Measurements from ENCODE around the gene SEMA5B. TPM values are rescaled to one million over a fixed set of nuclear protein-coding genes. Genes with fewer than 3 reads are reported as not detected.

The SEMA5B gene
- total RNA-seq, 3 donors from 2014 or later: 0.34 to 0.89 (median 0.35) TPM

DNA sequence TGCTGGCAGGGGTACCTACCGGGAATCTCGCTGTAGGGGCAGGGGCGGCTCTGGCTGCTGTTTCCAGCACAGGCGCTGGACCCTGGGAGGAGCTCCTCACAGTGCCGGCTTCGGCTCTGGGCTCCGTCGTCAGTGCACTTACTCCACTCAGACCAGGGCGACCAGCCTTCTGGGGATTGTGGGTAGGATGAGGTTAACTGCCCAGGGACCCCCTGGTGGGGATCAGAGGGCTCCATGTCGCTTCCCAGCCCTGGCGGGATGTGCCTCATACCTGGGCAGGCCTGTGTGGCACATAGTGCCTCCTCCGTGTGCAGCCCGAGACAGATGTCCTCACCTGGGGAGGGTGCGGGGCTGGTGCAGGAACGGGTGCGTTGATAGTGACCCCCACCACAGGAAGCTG is 115.7 kb downstream of the SEMA5B start:
- intact Hi-C loops (cut with DNase I, micrococcal nuclease): no loop called here
- no peak for TF ChIP-seq CTCF (IDR thresholded peaks at IDR 0.05)
- DNase-seq: no peak
- ATAC-seq: no peak
- H3K9me3 ChIP-seq: no peaks in the 10 kb centered on the region
- no peak overlapping the region for H3K4me3 ChIP-seq
- no peaks in the 10 kb centered on the region for H3K36me3 ChIP-seq (ENCODE audit: low read depth)
- no peaks in the 10 kb centered on the region for H3K4me1 ChIP-seq (ENCODE audit: low read depth)

DNA sequence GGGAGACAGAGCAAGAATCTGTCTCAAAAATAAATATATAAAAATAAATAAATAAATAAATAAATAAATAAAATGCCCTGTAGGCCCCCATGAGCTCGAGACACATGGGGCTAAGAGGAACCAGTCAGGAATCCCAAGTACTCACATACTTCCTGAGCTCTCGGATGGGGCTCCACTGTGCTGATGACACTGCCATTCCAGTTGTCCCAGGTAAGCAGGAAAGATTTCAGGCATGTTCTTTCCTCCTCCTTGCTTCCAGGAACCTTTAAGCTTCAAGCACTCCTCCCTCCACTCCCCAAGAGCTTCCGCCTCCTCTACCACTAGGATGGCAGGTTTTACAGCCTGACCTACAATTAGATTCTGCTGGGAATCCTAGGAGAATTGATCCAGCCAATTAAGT is 119.3 kb downstream of the SEMA5B start:
- no peak for TF ChIP-seq CTCF (IDR thresholded peaks at IDR 0.05)
- Histone ChIP-seq H3K36me3 (ENCODE audit: low read depth) (no peaks in the 10 kb centered on the region), H3K4me3 (no peak overlapping the region), H3K4me1 (ENCODE audit: low read depth) (no peaks in the 10 kb centered on the region), H3K9me3 (no peaks in the 10 kb centered on the region)
- DNase-seq: no peak
- ATAC-seq: no peak
- intact Hi-C loops (cut with DNase I, micrococcal nuclease): no loop called here

GRCh38 chr3:122907471-122907870 is 120.1 kb downstream of the SEMA5B start:
- intact Hi-C loops (cut with DNase I, micrococcal nuclease): no loop called here
- Histone ChIP-seq H3K4me1 (ENCODE audit: low read depth) (no peaks in the 10 kb centered on the region), H3K36me3 (ENCODE audit: low read depth) (no peaks in the 10 kb centered on the region), H3K9me3 (no peaks in the 10 kb centered on the region), H3K4me3 (no peak overlapping the region)
- no peak for TF ChIP-seq CTCF (IDR thresholded peaks at IDR 0.05)
- no peak for ATAC-seq
- no peak for DNase-seq

DNA sequence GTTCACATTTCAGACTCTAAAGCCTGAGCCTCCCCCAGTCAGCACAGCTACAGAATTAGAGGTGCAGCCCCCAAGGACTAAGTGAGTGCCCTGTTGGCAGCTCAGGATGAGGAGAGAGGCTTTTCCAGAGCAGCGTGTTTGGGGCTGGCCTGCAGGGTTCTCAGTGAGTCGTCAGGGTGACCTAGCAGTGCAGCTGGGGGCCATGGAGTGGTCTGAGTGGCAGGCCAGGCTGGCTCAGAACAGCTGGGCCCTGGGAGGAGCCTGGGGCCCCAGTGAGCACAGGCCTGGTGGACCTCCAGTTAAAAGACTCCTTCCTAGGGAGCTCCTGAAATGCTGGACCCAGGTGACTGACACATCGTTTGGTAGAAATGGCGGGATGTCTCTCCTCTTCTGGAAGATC is 124.4 kb downstream of the SEMA5B start:
- intact Hi-C loops (cut with DNase I, micrococcal nuclease): no loop called here
- H3K36me3 ChIP-seq (ENCODE audit: low read depth): no peaks in the 10 kb centered on the region
- H3K4me3 ChIP-seq: no peak overlapping the region
- H3K4me1 ChIP-seq (ENCODE audit: low read depth): no peaks in the 10 kb centered on the region
- DNase-seq (no peak), ATAC-seq (no peak)
- no peaks in the 10 kb centered on the region for H3K9me3 ChIP-seq
- no peak for TF ChIP-seq CTCF (IDR thresholded peaks at IDR 0.05)

DNA sequence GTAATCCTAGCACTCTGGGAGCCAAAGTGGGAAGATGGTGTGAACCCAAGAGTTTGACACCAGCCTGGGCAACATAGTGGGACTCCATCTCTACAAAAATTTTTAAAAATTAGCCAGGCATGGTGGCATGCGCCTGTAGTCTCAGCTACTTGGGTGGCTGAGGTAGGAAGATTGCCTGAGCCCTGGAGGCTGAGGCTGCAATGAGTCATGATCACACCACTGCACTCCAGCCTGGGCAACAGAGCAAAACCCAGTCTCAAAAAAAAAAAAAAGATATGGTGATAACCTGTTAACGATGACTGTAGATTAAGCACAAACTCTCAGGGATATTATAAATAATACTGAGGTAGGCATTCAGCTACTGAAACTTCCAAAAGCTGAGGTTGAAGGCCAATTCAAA is 125.2 kb downstream of the SEMA5B start:
- H3K4me1 ChIP-seq (ENCODE audit: low read depth): no peaks in the 10 kb centered on the region
- no peak for TF ChIP-seq CTCF (IDR thresholded peaks at IDR 0.05)
- H3K4me3 ChIP-seq: no peak overlapping the region
- H3K36me3 ChIP-seq (ENCODE audit: low read depth): no peaks in the 10 kb centered on the region
- DNase-seq (no peak), ATAC-seq (no peak)
- H3K9me3 ChIP-seq: no peaks in the 10 kb centered on the region
- intact Hi-C loops (cut with DNase I, micrococcal nuclease): no loop called here

DNA sequence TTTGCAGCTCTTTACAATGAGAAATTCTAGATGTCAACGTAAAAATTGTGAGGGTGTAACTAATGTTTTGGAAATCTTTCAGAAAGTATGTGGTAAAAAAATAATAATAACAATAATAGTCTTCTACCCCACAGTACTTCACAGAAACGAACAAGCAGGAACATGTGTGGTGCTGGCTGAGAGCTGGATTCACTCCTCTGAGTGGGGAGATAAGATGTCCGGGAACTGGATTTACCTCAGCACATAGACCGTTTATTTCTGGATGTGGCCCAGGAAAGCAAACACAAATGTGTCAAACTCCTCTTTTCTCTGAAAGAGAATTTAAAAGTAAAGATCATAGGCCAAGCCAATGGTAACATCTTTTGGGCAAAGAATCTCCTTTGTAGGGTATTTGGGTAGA is 129.3 kb downstream of the SEMA5B start:
- no peaks in the 10 kb centered on the region for H3K9me3 ChIP-seq
- intact Hi-C loops (cut with DNase I, micrococcal nuclease): no loop called here
- no peak overlapping the region for H3K4me3 ChIP-seq
- DNase-seq (no peak), ATAC-seq (no peak)
- no peak for TF ChIP-seq CTCF (IDR thresholded peaks at IDR 0.05)
- no peaks in the 10 kb centered on the region for H3K36me3 ChIP-seq (ENCODE audit: low read depth)
- H3K4me1 ChIP-seq (ENCODE audit: low read depth): no peaks in the 10 kb centered on the region
